CD14-positive monocyte (primary cell): ENCODE data around the gene RFX3. TPM values are rescaled to one million over a fixed set of nuclear protein-coding genes. Genes with fewer than 3 reads are reported as not detected.
A peak's percentile ranks its signal among the peaks of the same experiment; 100 is the strongest.

ENCODE experiments used
- DNase-seq, 3 donors: peaks; one replicate each; pipeline ENCODE4 v3.0.0-alpha.2; 2011 to 2022
- H2AFZ ChIP-seq: 2 replicates; pipeline ENCODE4 v1.6.0; 2012; ENCODE audit warnings: mild to moderate bottlenecking, low read depth, low read length, inconsistent platforms; ENCODE audit not compliant: insufficient read depth, poor library complexity, severe bottlenecking
- H3K27ac ChIP-seq, 2 donors: 1 replicate in 1 of 2; 2 replicates in 1 of 2; pipeline ENCODE4 v1.5.1; 2012 to 2013; ENCODE audit warnings: low read length in 2 of 2, control low read depth in 1 of 2, inconsistent platforms in 1 of 2, low read depth in 1 of 2, mild to moderate bottlenecking in 1 of 2
- H3K27me3 ChIP-seq, 2 donors: one replicate each; pipeline versions ENCODE4 v1.6.0 to v1.6.1; 2011 to 2013; ENCODE audit warnings: low read length in 2 of 2; ENCODE audit not compliant: control insufficient read depth in 2 of 2, insufficient read depth in 2 of 2
- H3K36me3 ChIP-seq, 2 donors: replicated peaks in 1 of 2; 1 replicate in 1 of 2; 2 replicates in 1 of 2; pipeline versions ENCODE4 v1.5.1 to v1.6.1; 2012 to 2013; ENCODE audit warnings: low read length in 2 of 2, control low read depth in 1 of 2, inconsistent platforms in 1 of 2, mild to moderate bottlenecking in 1 of 2; ENCODE audit not compliant: insufficient read depth in 2 of 2, control insufficient read depth in 1 of 2
- H3K4me1 ChIP-seq, 2 donors: 1 replicate in 1 of 2; 2 replicates in 1 of 2; pipeline versions ENCODE4 v1.5.1 to v1.6.1; 2012 to 2013; ENCODE audit warnings: low read length in 2 of 2, control low read depth in 1 of 2, inconsistent platforms in 1 of 2, mild to moderate bottlenecking in 1 of 2, moderate library complexity in 1 of 2; ENCODE audit not compliant: insufficient read depth in 2 of 2, control insufficient read depth in 1 of 2
- H3K4me2 ChIP-seq: replicated peaks from 2 replicates; pipeline ENCODE3; 2012; ENCODE audit warnings: low read length, moderate library complexity, mild to moderate bottlenecking; ENCODE audit not compliant: poor library complexity, severe bottlenecking; ENCODE audit errors: extremely low read depth
- H3K4me3 ChIP-seq, 3 experiments: fragments of 200-600 bp in 1 of 3; sonication (generic) in 1 of 3; replicated peaks in 1 of 3; 1 replicate in 2 of 3; 2 replicates in 1 of 3; pipeline ENCODE4 v1.5.1; 2011 to 2013; ENCODE audit warnings: low read length in 3 of 3, mild to moderate bottlenecking in 3 of 3, control low read depth in 2 of 3, low read depth in 2 of 3, inconsistent platforms in 1 of 3, moderate library complexity in 1 of 3
- H3K79me2 ChIP-seq: 2 replicates; pipeline ENCODE4 v1.6.0; 2012; ENCODE audit warnings: mild to moderate bottlenecking, control low read depth, inconsistent platforms, low read length, moderate library complexity; ENCODE audit not compliant: insufficient read depth
- H3K9ac ChIP-seq: 2 replicates; pipeline ENCODE4 v1.6.0; 2017; ENCODE audit warnings: low read length, mild to moderate bottlenecking; ENCODE audit not compliant: insufficient read depth, poor library complexity, severe bottlenecking
- H3K9me3 ChIP-seq, 2 donors: replicated peaks in 1 of 2; 1 replicate in 1 of 2; 2 replicates in 1 of 2; pipeline versions ENCODE4 v1.5.1 to v1.6.1; 2012 to 2013; ENCODE audit warnings: low read length in 2 of 2, control low read depth in 1 of 2; ENCODE audit not compliant: control insufficient read depth in 1 of 2, insufficient read depth in 1 of 2
- H4K20me1 ChIP-seq: 2 replicates; pipeline ENCODE4 v1.6.0; 2012; ENCODE audit warnings: mild to moderate bottlenecking, low read length, control low read depth, moderate library complexity; ENCODE audit not compliant: insufficient read depth
- H3K27ac Mint-ChIP-seq, 7 donors: one replicate each; pipeline ENCODE4 v1.8.0; 2020; ENCODE audit warnings: mild to moderate bottlenecking in 7 of 7, mixed read lengths in 7 of 7, moderate library complexity in 6 of 7, inconsistent platforms in 2 of 7
- H3K27me3 Mint-ChIP-seq, 3 donors: one replicate each; pipeline ENCODE4 v1.8.0; 2021 to 2022; ENCODE audit warnings: low read depth in 3 of 3, mild to moderate bottlenecking in 3 of 3, mixed read lengths in 3 of 3, moderate library complexity in 3 of 3, inconsistent platforms in 1 of 3
- H3K36me3 Mint-ChIP-seq, 2 donors: one replicate each; pipeline ENCODE4 v1.8.0; 2020; ENCODE audit warnings: mixed read lengths in 2 of 2, inconsistent platforms in 1 of 2, mild to moderate bottlenecking in 1 of 2
- H3K4me1 Mint-ChIP-seq: one replicate; pipeline ENCODE4 v1.8.0; 2020; ENCODE audit warnings: mild to moderate bottlenecking, mixed read lengths
- H3K4me3 Mint-ChIP-seq, 2 donors: one replicate each; pipeline ENCODE4 v1.8.0; 2020; ENCODE audit warnings: mild to moderate bottlenecking in 2 of 2, mixed read lengths in 2 of 2, moderate library complexity in 1 of 2
- H3K9me3 Mint-ChIP-seq, 7 donors: one replicate each; pipeline ENCODE4 v1.8.0; 2020 to 2022; ENCODE audit warnings: mixed read lengths in 7 of 7, mild to moderate bottlenecking in 6 of 7, moderate library complexity in 6 of 7, inconsistent platforms in 2 of 7
- CTCF ChIP-seq: fragments of 200-600 bp; IDR thresholded peaks from one replicate; pipeline ENCODE4 v1.8.0; 2022; ENCODE audit warnings: antibody characterized with exemption, mild to moderate bottlenecking
- WGBS: methylation state at CpG from one replicate; pipeline ENCODE4 v1.1.5; 2013; ENCODE audit warnings: missing lambda C conversion rate; ENCODE audit not compliant: insufficient coverage; 5-methylcytosine and 5-hydroxymethylcytosine counted together
- intact Hi-C, 2 donors: fragments of 100-400 bp; cut with micrococcal nuclease; formaldehyde crosslinking; loops; one replicate each; pipeline versions ENCODE4 v1.15.0 to v1.15.1; 2023
- polyA plus RNA-seq, 3 donors: library from polyadenylated mRNA; depleted of rRNA in 1 of 3; unstranded in 2 of 3; stranded (reverse) in 1 of 3; fragments of 300-500 nt in 2 of 3; fragments of >200 nt in 1 of 3; fragmentation: Illumina TruSeq in 2 of 3; gene quantifications; 1 replicate in 2 of 3; 2 replicates in 1 of 3; pipeline ENCODE4 v1.2.3, GENCODE V29; 2012 to 2021

Gene RFX3
- polyA plus RNA-seq, 3 donors: 1.7 to 5.2 (median 3.2) TPM

GRCh38 chr9:3385871-3386270 is 139.9 kb downstream of the RFX3 start:
- H3K36me3 ChIP-seq: peaks cover 0 to 10% of the 10 kb centered on the region in 2 donors
- no peaks in the 10 kb centered on the region for H4K20me1 ChIP-seq
- H3K4me1 Mint-ChIP-seq: peaks cover 14% of the 10 kb centered on the region
- WGBS: no CpG with 5 or more reads among the region's 1 CpG
- H3K27ac Mint-ChIP-seq: peak overlapping the region in 4 of 7 donors; percentile 10 to 72 (median 28)
- peaks cover 0 to 2% (median 0%) of the 10 kb centered on the region in 3 donors for H3K27me3 Mint-ChIP-seq
- no peak for TF ChIP-seq CTCF
- H3K79me2 ChIP-seq: no peaks in the 10 kb centered on the region
- H3K9me3 ChIP-seq: peaks cover 0 to 3% of the 10 kb centered on the region in 2 donors
- H3K27ac ChIP-seq: no peak overlapping the region
- DNase-seq: peak; percentile 44 to 49 (median 47)
- no peak overlapping the region for H3K4me3 Mint-ChIP-seq
- H3K9ac ChIP-seq: no peak overlapping the region
- no peaks in the 10 kb centered on the region for H3K27me3 ChIP-seq
- H3K4me3 ChIP-seq: no peak overlapping the region
- no peak overlapping the region for H3K4me2 ChIP-seq
- H3K36me3 Mint-ChIP-seq: peaks cover 11 to 19% of the 10 kb centered on the region in 2 donors
- H3K4me1 ChIP-seq: no peaks in the 10 kb centered on the region
- H2AFZ ChIP-seq: no peak overlapping the region
- intact Hi-C loops: no loop called here
- H3K9me3 Mint-ChIP-seq: peaks cover 0 to 12% (median 5%) of the 10 kb centered on the region in 7 donors

- intact Hi-C loops: no loop called here
Measured at GRCh38 chr9:3371842-3372241, 154.0 kb downstream of the RFX3 start.

More at GRCh38 chr9:3371842-3372241, 154.0 kb downstream of the RFX3 start:
- peaks cover 20% of the 10 kb centered on the region for H3K4me1 Mint-ChIP-seq
- H2AFZ ChIP-seq: no peak overlapping the region
- H3K4me2 ChIP-seq: no peak overlapping the region
- H3K27ac Mint-ChIP-seq: no peak overlapping the region
- no peak overlapping the region for H3K9ac ChIP-seq
- no peak overlapping the region for H3K27ac ChIP-seq
- no peaks in the 10 kb centered on the region for H3K4me1 ChIP-seq
- no peaks in the 10 kb centered on the region for H3K27me3 Mint-ChIP-seq
- H3K4me3 ChIP-seq: no peak overlapping the region
- WGBS: 100% methylated on average over 1 of the region's 2 CpGs
- no peaks in the 10 kb centered on the region for H3K27me3 ChIP-seq
- H3K9me3 ChIP-seq: no peaks in the 10 kb centered on the region
- peaks cover 0 to 5% (median 1%) of the 10 kb centered on the region in 7 donors for H3K9me3 Mint-ChIP-seq
- peaks cover 0 to 2% of the 10 kb centered on the region in 2 donors for H3K36me3 Mint-ChIP-seq
- H3K4me3 Mint-ChIP-seq: no peak overlapping the region
- DNase-seq: no peak
- TF ChIP-seq CTCF: no peak
- no peaks in the 10 kb centered on the region for H3K79me2 ChIP-seq
- H4K20me1 ChIP-seq: no peaks in the 10 kb centered on the region
- no peaks in the 10 kb centered on the region for H3K36me3 ChIP-seq
